ENCODE data around the gene LCN15. TPM values are rescaled to one million over a fixed set of nuclear protein-coding genes. Genes with fewer than 3 reads are reported as not detected.
"Not testable (repeated sequence)": the region's sequence is repeated elsewhere in the genome, so short reads cannot be mapped to it uniquely, and the experiment has no call there.

Gene LCN15

DNA sequence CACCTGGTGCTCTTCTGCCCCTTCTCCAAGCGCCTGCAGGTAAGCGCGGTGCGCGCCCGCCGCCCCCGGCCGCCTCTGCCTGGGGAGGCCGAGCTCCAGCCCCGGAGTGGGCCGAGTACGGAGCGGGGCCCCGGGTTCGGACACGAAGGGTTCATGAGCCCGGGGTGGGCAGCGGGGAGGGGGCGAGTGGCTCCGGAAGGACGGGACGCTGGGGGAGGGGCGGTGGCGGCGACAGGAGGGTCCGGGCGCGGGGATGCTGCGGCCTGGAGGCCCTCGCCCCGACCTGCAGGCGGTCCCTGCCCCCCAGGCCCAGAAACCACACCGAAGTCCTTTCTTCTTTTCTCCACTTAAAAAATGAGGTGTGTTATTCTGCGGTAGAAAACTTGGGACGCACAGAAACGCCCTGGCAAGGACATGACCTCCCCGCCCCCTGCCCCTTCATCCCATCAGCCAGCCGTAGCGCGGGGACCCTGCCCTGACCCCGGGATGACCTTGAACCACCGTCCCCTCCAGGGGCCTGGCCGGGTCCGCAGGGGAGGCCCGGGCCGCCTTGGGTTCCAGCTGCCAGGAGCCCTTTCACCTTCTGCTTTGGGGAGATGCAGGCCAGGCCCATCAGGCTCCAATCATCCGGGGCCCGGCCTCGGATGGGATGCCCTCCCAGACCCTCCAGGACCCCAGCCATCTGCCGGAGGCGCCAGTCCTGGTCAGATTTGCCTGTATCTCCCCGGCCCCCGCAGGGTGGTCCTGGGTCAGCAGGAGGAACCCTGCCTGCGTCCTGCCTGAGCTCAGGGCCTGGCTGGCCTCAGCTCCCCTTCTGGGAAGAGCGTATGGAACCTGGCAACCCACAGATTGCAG is 51.4 kb downstream of the LCN15 start:
- H3K18ac ChIP-seq (ENCODE audit: low read length) = peak overlapping the region; percentile 81
- peaks cover 4% of the 10 kb centered on the region for H3K79me2 ChIP-seq (ENCODE audit: control insufficient read depth, insufficient read depth, low read length)
- H3K56ac ChIP-seq (ENCODE audit: low read length) = peak overlapping the region; percentile 86
- peaks cover 4% of the 10 kb centered on the region for H3K4me1 ChIP-seq (ENCODE audit: control insufficient read depth, low read depth, low read length)
- peak overlapping the region; percentile 98 for H3K4ac ChIP-seq (ENCODE audit: low read depth, low read length)
- H3K27me3 ChIP-seq (ENCODE audit: insufficient read depth, low read length, poor library complexity) = no peaks in the 10 kb centered on the region
- no peak overlapping the region for H2BK15ac ChIP-seq (replicated peaks; ENCODE audit: low read depth)
- no peaks in the 10 kb centered on the region for H3K36me3 ChIP-seq (ENCODE audit: control insufficient read depth, insufficient read depth, low read length)
- no peak overlapping the region for H2AK5ac ChIP-seq (ENCODE audit: low read length)
- no peak overlapping the region for H4K5ac ChIP-seq (ENCODE audit: low read length)
- peak overlapping the region; percentile 63 for H3K4me3 ChIP-seq (ENCODE audit: low read length)
- no peak overlapping the region for H3K23ac ChIP-seq (ENCODE audit: low read length)
- H2BK120ac ChIP-seq (ENCODE audit: low read depth, low read length) = no peak overlapping the region
- no peak overlapping the region for H4K8ac ChIP-seq (ENCODE audit: low read depth, low read length)
- peak overlapping the region; percentile 78 for H3K4me2 ChIP-seq (ENCODE audit: low read length)
- H2BK5ac ChIP-seq (ENCODE audit: low read length) = no peak overlapping the region
- H3K9ac ChIP-seq (ENCODE audit: low read length) = peak overlapping the region; percentile 83
- no peak for DNase-seq
- H3K27ac ChIP-seq (ENCODE audit: low read depth, low read length) = no peak overlapping the region
- peaks cover 5% of the 10 kb centered on the region for H3K79me1 ChIP-seq (ENCODE audit: low read length)
- no CpG with 5 or more reads among the region's 56 CpGs for WGBS (ENCODE audit: extremely low coverage, insufficient coverage, low lambda C conversion rate)

GRCh38 chr9:136711751-136712689 is 52.3 kb downstream of the LCN15 start, which contains the start of gene DIPK1B:
TSS of gene DIPK1B (plus strand) at chr9:136712572. CDS start at chr9:136712666, 94 bp downstream.
- H2AK5ac ChIP-seq (ENCODE audit: low read length) = no peak within 1 kb of the TSS
- H2BK5ac ChIP-seq (ENCODE audit: low read length) = no peak within 1 kb of the TSS
- peak within 1 kb of the TSS; percentile 80 for H3K23ac ChIP-seq (ENCODE audit: low read length)
- H3K79me1 ChIP-seq (ENCODE audit: low read length) = peaks cover 5% of the 10 kb centered on the region
- H2BK120ac ChIP-seq (ENCODE audit: low read depth, low read length) = no peak within 1 kb of the TSS
- peak; percentile 78 for DNase-seq
- no peak within 1 kb of the TSS for H4K5ac ChIP-seq (ENCODE audit: low read length)
- H2BK15ac ChIP-seq (replicated peaks; ENCODE audit: low read depth) = no peak within 1 kb of the TSS
- H3K79me2 ChIP-seq (ENCODE audit: control insufficient read depth, insufficient read depth, low read length) = peaks cover 4% of the 10 kb centered on the region
- no peak within 1 kb of the TSS for H3K27ac ChIP-seq (ENCODE audit: low read depth, low read length)
- H3K4me2 ChIP-seq (ENCODE audit: low read length) = peak within 1 kb of the TSS; percentile 94
- H3K4me1 ChIP-seq (ENCODE audit: control insufficient read depth, low read depth, low read length) = peaks cover 4% of the 10 kb centered on the region
- peak within 1 kb of the TSS; percentile 83 for H3K9ac ChIP-seq (ENCODE audit: low read length)
- H3K36me3 ChIP-seq (ENCODE audit: control insufficient read depth, insufficient read depth, low read length) = no peaks in the 10 kb centered on the region
- no peaks in the 10 kb centered on the region for H3K27me3 ChIP-seq (ENCODE audit: insufficient read depth, low read length, poor library complexity)
- whole genome bisulfite sequencing (ENCODE audit: extremely low coverage, insufficient coverage, low lambda C conversion rate) = no CpG with 5 or more reads among the region's 119 CpGs
- H3K4ac ChIP-seq (ENCODE audit: low read depth, low read length) = peak within 1 kb of the TSS; percentile 98
- H4K8ac ChIP-seq (ENCODE audit: low read depth, low read length) = no peak within 1 kb of the TSS
- H3K56ac ChIP-seq (ENCODE audit: low read length) = peak within 1 kb of the TSS; percentile 86
- peak within 1 kb of the TSS; percentile 63 for H3K4me3 ChIP-seq (ENCODE audit: low read length)
- peak within 1 kb of the TSS; percentile 81 for H3K18ac ChIP-seq (ENCODE audit: low read length)

GRCh38 chr9:136711219-136711648 is 53.1 kb downstream of the LCN15 start:
- H2BK5ac ChIP-seq (ENCODE audit: low read length); H3K23ac ChIP-seq (ENCODE audit: low read length); H3K79me2 ChIP-seq (ENCODE audit: control insufficient read depth, insufficient read depth, low read length); DNase-seq; H3K9ac ChIP-seq (ENCODE audit: low read length); H3K56ac ChIP-seq (ENCODE audit: low read length); H3K79me1 ChIP-seq (ENCODE audit: low read length); H3K4me1 ChIP-seq (ENCODE audit: control insufficient read depth, low read depth, low read length); H4K8ac ChIP-seq (ENCODE audit: low read depth, low read length); H2BK15ac ChIP-seq (replicated peaks; ENCODE audit: low read depth); H3K4me3 ChIP-seq (ENCODE audit: low read length); H3K27me3 ChIP-seq (ENCODE audit: insufficient read depth, low read length, poor library complexity); H3K36me3 ChIP-seq (ENCODE audit: control insufficient read depth, insufficient read depth, low read length); H4K5ac ChIP-seq (ENCODE audit: low read length); H3K4me2 ChIP-seq (ENCODE audit: low read length); H2BK120ac ChIP-seq (ENCODE audit: low read depth, low read length); H3K18ac ChIP-seq (ENCODE audit: low read length); H2AK5ac ChIP-seq (ENCODE audit: low read length); H3K4ac ChIP-seq (ENCODE audit: low read depth, low read length); H3K27ac ChIP-seq (ENCODE audit: low read depth, low read length): not testable (repeated sequence)
- WGBS (ENCODE audit: extremely low coverage, insufficient coverage, low lambda C conversion rate) = no CpG with 5 or more reads among the region's 4 CpGs

DNA sequence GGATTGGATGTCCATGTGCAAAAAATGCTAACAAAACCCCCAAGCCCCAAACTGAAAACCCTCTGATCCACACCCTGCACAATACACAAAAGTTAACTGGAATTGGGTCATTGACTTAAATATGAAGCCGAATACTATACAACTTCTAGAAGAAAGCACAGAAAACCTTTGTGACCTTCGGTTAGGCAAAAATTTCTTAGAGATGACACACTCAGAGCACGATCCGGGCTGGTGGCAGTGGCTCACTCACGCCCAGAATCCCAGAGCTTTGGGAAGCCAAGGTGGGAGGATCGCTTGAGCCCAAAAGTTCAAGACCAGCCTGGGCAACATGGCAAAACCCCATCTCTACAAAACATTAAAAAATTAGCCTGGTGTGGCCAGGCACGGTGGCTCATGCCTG is 53.8 kb downstream of the LCN15 start:
- no peak overlapping the region for H3K4me3 ChIP-seq (ENCODE audit: low read length)
- no peak overlapping the region for H2BK120ac ChIP-seq (ENCODE audit: low read depth, low read length)
- H3K4me1 ChIP-seq (ENCODE audit: control insufficient read depth, low read depth, low read length) = peaks cover 4% of the 10 kb centered on the region
- H3K27me3 ChIP-seq (ENCODE audit: insufficient read depth, low read length, poor library complexity) = no peaks in the 10 kb centered on the region
- peaks cover 4% of the 10 kb centered on the region for H3K79me2 ChIP-seq (ENCODE audit: control insufficient read depth, insufficient read depth, low read length)
- H3K27ac ChIP-seq (ENCODE audit: low read depth, low read length) = no peak overlapping the region
- H2AK5ac ChIP-seq (ENCODE audit: low read length) = no peak overlapping the region
- H3K4ac ChIP-seq (ENCODE audit: low read depth, low read length) = no peak overlapping the region
- H3K36me3 ChIP-seq (ENCODE audit: control insufficient read depth, insufficient read depth, low read length) = no peaks in the 10 kb centered on the region
- H3K9ac ChIP-seq (ENCODE audit: low read length) = no peak overlapping the region
- H3K23ac ChIP-seq (ENCODE audit: low read length) = no peak overlapping the region
- H3K79me1 ChIP-seq (ENCODE audit: low read length) = peaks cover 5% of the 10 kb centered on the region
- no peak overlapping the region for H2BK15ac ChIP-seq (replicated peaks; ENCODE audit: low read depth)
- no peak overlapping the region for H3K18ac ChIP-seq (ENCODE audit: low read length)
- H4K8ac ChIP-seq (ENCODE audit: low read depth, low read length) = no peak overlapping the region
- H3K56ac ChIP-seq (ENCODE audit: low read length) = no peak overlapping the region
- no peak overlapping the region for H3K4me2 ChIP-seq (ENCODE audit: low read length)
- H2BK5ac ChIP-seq (ENCODE audit: low read length) = no peak overlapping the region
- no peak for DNase-seq
- H4K5ac ChIP-seq (ENCODE audit: low read length) = no peak overlapping the region
- WGBS (ENCODE audit: extremely low coverage, insufficient coverage, low lambda C conversion rate) = no CpG with 5 or more reads among the region's 7 CpGs

Small RNA genes lying within 50 kb of the gene (small RNA-seq; reads per million reads assigned to genes)
- gene AL355987.2 (ENCODE audit: insufficient read depth) (not detected), gene ATP6V1G1P3 (ENCODE audit: insufficient read depth) (not detected), gene MIR6722 (ENCODE audit: insufficient read depth) (not detected)

Measured in mesendoderm (in vitro differentiated cells).